Motor neuron (in vitro differentiated cells): Measurements from ENCODE around the gene CCM2. TPM values are rescaled to one million over a fixed set of nuclear protein-coding genes. Genes with fewer than 3 reads are reported as not detected.

Source experiments
- ATAC-seq, 8 experiments: fragments of 200-7000 bp; cut with Tn5 transposase; replicated peaks in 6 of 8; 2 replicates each; pipeline ENCODE4 v1.8.0; 2021; ENCODE audit warnings: mild to moderate bottlenecking in 8 of 8, moderate library complexity in 8 of 8
- H3K27ac ChIP-seq, 2 donors: fragments of 250-450 bp; sonication (Bioruptor Pico); 2 replicates each; pipeline ENCODE4 v1.9.0; 2021; ENCODE audit warnings: antibody characterized with exemption in 2 of 2, mild to moderate bottlenecking in 2 of 2, moderate library complexity in 1 of 2
- H3K4me1 ChIP-seq, 2 donors: fragments of 250-450 bp; sonication (Bioruptor Pico); replicated peaks in 1 of 2; 2 replicates each; pipeline ENCODE4 v1.6.1; 2021; ENCODE audit warnings: antibody characterized with exemption in 2 of 2, mild to moderate bottlenecking in 2 of 2, moderate library complexity in 1 of 2
- H3K4me3 ChIP-seq, 5 donors: fragments of 250-450 bp; sonication (Bioruptor Pico); 2 replicates each; pipeline ENCODE4 v1.9.0; 2021; ENCODE audit warnings: antibody characterized with exemption in 5 of 5, mild to moderate bottlenecking in 5 of 5, moderate library complexity in 4 of 5
- WGBS, 10 experiments: fragments of 450-650 bp; shearing (Covaris generic); methylation state at CpG; one replicate each; pipeline ENCODE4 v1.0.0; 2022; 5-methylcytosine and 5-hydroxymethylcytosine counted together
- in situ Hi-C, 9 experiments: fragments of 400-800 bp; cut with MboI; loops; one replicate each; pipeline ENCODE4 v1.15.0; 2021; ENCODE audit warnings: low sequenced_read_pairs in 9 of 9, low pct_unique_long_range_greater_than_20kb in 2 of 9; ENCODE audit not compliant: unreplicated experiment in 9 of 9
- total RNA-seq, 8 experiments: library from RNA; unstranded; fragments of 300-600 nt; gene quantifications; 2 replicates each; pipeline versions ENCODE4 v1.2.3 to v1.2.4, GENCODE V29; 2022

CCM2 gene
- total RNA-seq, 8 experiments from 2014 or later, result 20.7 to 40.2 (median 27.3) TPM

- 50 to 100% (median 70%) methylated on average over 1 to 2 of the region's 5 CpGs; no CpG with 5 or more reads in 7 of the 10 experiments for WGBS, 10 experiments
- Histone ChIP-seq H3K4me3 (no peak overlapping the region), H3K27ac (peak overlapping the region in 1 of 2 donors; percentile 25), H3K4me1 (peaks cover 0 to 5% of the 10 kb centered on the region in 2 donors)
- ATAC-seq, result peak in 5 of 8 experiments; percentile 15 to 91 (median 71)
- in situ Hi-C loops, result no loop called here
Measured at GRCh38 chr7:44971902-44972441, 28.0 kb upstream of the CCM2 start.

GRCh38 chr7:44972562-44972961, 27.4 kb upstream of the CCM2 start:
- H3K4me1 ChIP-seq, result peaks cover 0 to 5% of the 10 kb centered on the region in 2 donors
- no peak overlapping the region for H3K27ac ChIP-seq
- 45 to 70% methylated on average over 2 of the region's 3 CpGs; no CpG with 5 or more reads in 8 of the 10 experiments for WGBS, 10 experiments
- ATAC-seq, result no peak
- in situ Hi-C loops, result no loop called here
- no peak overlapping the region for H3K4me3 ChIP-seq

GRCh38 chr7:44973610-44974401, 26.2 kb upstream of the CCM2 start:
- WGBS, 10 experiments, result 48 to 70% (median 50%) methylated on average over 1 to 7 of the region's 10 CpGs; no CpG with 5 or more reads in 5 of the 10 experiments
- in situ Hi-C loops, result no loop called here
- ATAC-seq, result peak in 3 of 8 experiments; percentile 45 to 83 (median 51)

GRCh38 chr7:44974549-44974948, 25.5 kb upstream of the CCM2 start:
- no peak for ATAC-seq
- WGBS, 10 experiments, result 82 to 93% methylated on average over 3 of the region's 7 CpGs; no CpG with 5 or more reads in 8 of the 10 experiments
- Histone ChIP-seq H3K4me3 (no peak overlapping the region), H3K4me1 (peaks cover 0 to 5% of the 10 kb centered on the region in 2 donors), H3K27ac (no peak overlapping the region)
- in situ Hi-C loops, result no loop called here

More at GRCh38 chr7:44973610-44974401, 26.2 kb upstream of the CCM2 start:
- H3K27ac ChIP-seq, result no peak overlapping the region
- peaks cover 0 to 5% of the 10 kb centered on the region in 2 donors for H3K4me1 ChIP-seq
- H3K4me3 ChIP-seq, result no peak overlapping the region

GRCh38 chr7:44975331-44976039, 24.5 kb upstream of the CCM2 start:
- in situ Hi-C loops, result no loop called here
- Histone ChIP-seq H3K27ac (no peak overlapping the region), H3K4me1 (peaks cover 0 to 5% of the 10 kb centered on the region in 2 donors), H3K4me3 (no peak overlapping the region)
- no peak for ATAC-seq
- 81 to 100% (median 100%) methylated on average over 1 to 5 of the region's 12 CpGs; no CpG with 5 or more reads in 5 of the 10 experiments for WGBS, 10 experiments

- no peak for ATAC-seq
- Histone ChIP-seq H3K4me3 (no peak overlapping the region), H3K4me1 (peaks cover 0 to 5% of the 10 kb centered on the region in 2 donors), H3K27ac (no peak overlapping the region)
- 57 to 100% (median 88%) methylated on average over 1 to 4 of the region's 6 CpGs; no CpG with 5 or more reads in 3 of the 10 experiments for WGBS, 10 experiments
- in situ Hi-C loops, result no loop called here
Measured at GRCh38 chr7:44976040-44976745, 23.8 kb upstream of the CCM2 start.

- in situ Hi-C loops, result no loop called here
- WGBS, 10 experiments, result 60 to 100% (median 98%) methylated on average over 1 to 4 of the region's 17 CpGs; no CpG with 5 or more reads in 6 of the 10 experiments
- Histone ChIP-seq H3K27ac (no peak overlapping the region), H3K4me1 (peaks cover 0 to 1% of the 10 kb centered on the region in 2 donors), H3K4me3 (no peak overlapping the region)
- no peak for ATAC-seq
Measured at GRCh38 chr7:44976746-44977196, 23.2 kb upstream of the CCM2 start.

GRCh38 chr7:44977304-44977958, 22.6 kb upstream of the CCM2 start:
- no peaks in the 10 kb centered on the region for H3K4me1 ChIP-seq
- in situ Hi-C loops, result no loop called here
- peak in 2 of 8 experiments; percentile 11 to 12 for ATAC-seq
- no peak overlapping the region for H3K4me3 ChIP-seq
- 0 to 29% methylated on average over 1 of the region's 8 CpGs; no CpG with 5 or more reads in 8 of the 10 experiments for WGBS, 10 experiments
- no peak overlapping the region for H3K27ac ChIP-seq

- ATAC-seq, result no peak
- H3K4me1 ChIP-seq, result no peaks in the 10 kb centered on the region
- no peak overlapping the region for H3K27ac ChIP-seq
- in situ Hi-C loops, result no loop called here
- H3K4me3 ChIP-seq, result no peak overlapping the region
- 70 to 73% methylated on average over 2 of the region's 6 CpGs; no CpG with 5 or more reads in 8 of the 10 experiments for WGBS, 10 experiments
Measured at GRCh38 chr7:44977959-44978335, 22.1 kb upstream of the CCM2 start.

GRCh38 chr7:44978511-44979366, 21.3 kb upstream of the CCM2 start, which contains the start of gene MYO1G:
MYO1G (minus strand) TSS chr7:44979015; CDS start chr7:44978961, 54 bp downstream.
- H3K4me3 ChIP-seq, result no peak within 1 kb of the TSS
- ATAC-seq, result peak in 1 of 8 experiments; percentile 15
- no peaks in the 10 kb centered on the region for H3K4me1 ChIP-seq
- 83 to 100% (median 89%) methylated on average over 1 to 7 of the region's 24 CpGs; no CpG with 5 or more reads in 4 of the 10 experiments for WGBS, 10 experiments
- H3K27ac ChIP-seq, result no peak within 1 kb of the TSS
- in situ Hi-C loops, result no loop called here
